Activated T-cell treated with anti-CD3 and anti-CD28 coated beads, Interleukin-2, amount 50 U/mL, for 72 hours (primary cell): ENCODE results near the gene RPL37A. TPM values are rescaled to one million over a fixed set of nuclear protein-coding genes. Genes with fewer than 3 reads are reported as not detected.

ENCODE experiments used
- ATAC-seq, 2 donors: fragments of 150-1000 bp; cut with Tn5 transposase; replicated peaks in 1 of 2; 2 replicates each; pipeline ENCODE4 v1.10.0; 2021; ENCODE audit warnings: moderate library complexity in 2 of 2, mild to moderate bottlenecking in 1 of 2
- DNase-seq, 2 donors: peaks; one replicate each; pipeline ENCODE4 v3.0.0; 2021 to 2022; ENCODE audit warnings: mixed read lengths in 1 of 2
- H3K27ac Mint-ChIP-seq: one replicate; pipeline ENCODE4 v1.8.0; 2022; ENCODE audit warnings: mild to moderate bottlenecking, moderate library complexity, mixed read lengths
- H3K27me3 Mint-ChIP-seq: one replicate; pipeline ENCODE4 v1.8.0; 2022; ENCODE audit warnings: low read depth, mixed read lengths
- H3K36me3 Mint-ChIP-seq, 2 donors: one replicate each; pipeline ENCODE4 v1.8.0; 2022; ENCODE audit warnings: mixed read lengths in 2 of 2, mild to moderate bottlenecking in 1 of 2; ENCODE audit not compliant: insufficient read depth in 2 of 2
- H3K4me1 Mint-ChIP-seq: one replicate; pipeline ENCODE4 v1.8.0; 2022; ENCODE audit warnings: low read depth, mixed read lengths
- H3K4me3 Mint-ChIP-seq, 2 donors: one replicate each; pipeline ENCODE4 v1.8.0; 2022; ENCODE audit warnings: mild to moderate bottlenecking in 2 of 2, mixed read lengths in 2 of 2, moderate library complexity in 2 of 2
- H3K9me3 Mint-ChIP-seq, 2 donors: one replicate each; pipeline ENCODE4 v1.8.0; 2022; ENCODE audit warnings: mixed read lengths in 2 of 2
- total RNA-seq, 2 donors: library from RNA; stranded (reverse); gene quantifications; one replicate each; pipeline ENCODE4 v1.2.3, GENCODE V29; 2022

RPL37A gene
- total RNA-seq, 2 donors from 2014 or later, result 3,626 to 3,861 TPM

- Mint-ChIP-seq H3K9me3 (no peaks in the 10 kb centered on the region), H3K36me3 (peaks cover 12 to 21% of the 10 kb centered on the region in 2 donors), H3K4me1 (peaks cover 39% of the 10 kb centered on the region)
Observed at GRCh38 chr2:216495656-216496055, 3.0 kb upstream of the RPL37A start.

GRCh38 chr2:216497382-216498069 lies 1.1 kb upstream of the RPL37A start:
- Mint-ChIP-seq H3K27me3 (no peaks in the 10 kb centered on the region), H3K4me3 (peak overlapping the region; percentile 87 to 94), H3K27ac (peak overlapping the region; percentile 91), H3K4me1 (peaks cover 54% of the 10 kb centered on the region), H3K9me3 (no peaks in the 10 kb centered on the region), H3K36me3 (peaks cover 12 to 35% of the 10 kb centered on the region in 2 donors)
- no peak for ATAC-seq
- DNase-seq, result no peak

More at GRCh38 chr2:216495656-216496055, 3.0 kb upstream of the RPL37A start:
- ATAC-seq (no peak), DNase-seq (no peak)
- H3K4me3 Mint-ChIP-seq, result no peak overlapping the region
- H3K27ac Mint-ChIP-seq, result no peak overlapping the region
- no peaks in the 10 kb centered on the region for H3K27me3 Mint-ChIP-seq

- ATAC-seq (no peak), DNase-seq (no peak)
- peaks cover 57% of the 10 kb centered on the region for H3K4me1 Mint-ChIP-seq
- peak overlapping the region; percentile 87 to 94 for H3K4me3 Mint-ChIP-seq
- peak overlapping the region; percentile 91 for H3K27ac Mint-ChIP-seq
- H3K27me3 Mint-ChIP-seq, result no peaks in the 10 kb centered on the region
- peaks cover 16 to 40% of the 10 kb centered on the region in 2 donors for H3K36me3 Mint-ChIP-seq
- H3K9me3 Mint-ChIP-seq, result no peaks in the 10 kb centered on the region
Observed at GRCh38 chr2:216498070-216498378, 620 bp upstream of the RPL37A start.

GRCh38 chr2:216499641-216500218 lies 1.1 kb downstream of the RPL37A start:
- H3K36me3 Mint-ChIP-seq, result peaks cover 25 to 52% of the 10 kb centered on the region in 2 donors

GRCh38 chr2:216500572-216500971 lies 1.9 kb downstream of the RPL37A start:
- ATAC-seq, result no peak
- H3K4me1 Mint-ChIP-seq, result peaks cover 62% of the 10 kb centered on the region
- peaks cover 28 to 58% of the 10 kb centered on the region in 2 donors for H3K36me3 Mint-ChIP-seq
- H3K4me3 Mint-ChIP-seq, result peak overlapping the region; percentile 87 to 94
- H3K9me3 Mint-ChIP-seq, result no peaks in the 10 kb centered on the region
- no peaks in the 10 kb centered on the region for H3K27me3 Mint-ChIP-seq
- DNase-seq, result no peak
- peak overlapping the region; percentile 91 for H3K27ac Mint-ChIP-seq

More at GRCh38 chr2:216499641-216500218, 1.1 kb downstream of the RPL37A start:
- Mint-ChIP-seq H3K27me3 (no peaks in the 10 kb centered on the region), H3K4me1 (peaks cover 60% of the 10 kb centered on the region), H3K9me3 (no peaks in the 10 kb centered on the region), H3K4me3 (peak overlapping the region; percentile 87 to 94), H3K27ac (peak overlapping the region; percentile 91)
- DNase-seq (no peak), ATAC-seq (no peak)

GRCh38 chr2:216501854-216502253 lies 3.2 kb downstream of the RPL37A start:
- peak overlapping the region; percentile 91 for H3K27ac Mint-ChIP-seq
- H3K27me3 Mint-ChIP-seq, result no peaks in the 10 kb centered on the region
- H3K36me3 Mint-ChIP-seq, result peaks cover 33 to 64% of the 10 kb centered on the region in 2 donors
- peak overlapping the region; percentile 87 to 94 for H3K4me3 Mint-ChIP-seq
- no peaks in the 10 kb centered on the region for H3K9me3 Mint-ChIP-seq
- ATAC-seq (no peak), DNase-seq (no peak)
- H3K4me1 Mint-ChIP-seq, result peaks cover 67% of the 10 kb centered on the region

GRCh38 chr2:216502381-216503158 lies 3.9 kb downstream of the RPL37A start:
- H3K4me3 Mint-ChIP-seq, result peak overlapping the region in 1 of 2 donors; percentile 19
- H3K4me1 Mint-ChIP-seq, result peaks cover 63% of the 10 kb centered on the region
- no peaks in the 10 kb centered on the region for H3K27me3 Mint-ChIP-seq
- peaks cover 33 to 64% of the 10 kb centered on the region in 2 donors for H3K36me3 Mint-ChIP-seq
- no peaks in the 10 kb centered on the region for H3K9me3 Mint-ChIP-seq
- no peak for DNase-seq
- no peak for ATAC-seq
- peak overlapping the region; percentile 61 for H3K27ac Mint-ChIP-seq

GRCh38 chr2:216503159-216503629 lies 4.5 kb downstream of the RPL37A start:
- Mint-ChIP-seq H3K27me3 (no peaks in the 10 kb centered on the region), H3K4me3 (no peak overlapping the region), H3K27ac (peak overlapping the region; percentile 52), H3K4me1 (peaks cover 57% of the 10 kb centered on the region), H3K9me3 (no peaks in the 10 kb centered on the region), H3K36me3 (peaks cover 33 to 64% of the 10 kb centered on the region in 2 donors)
- DNase-seq, result no peak
- no peak for ATAC-seq

- Mint-ChIP-seq H3K4me1 (peaks cover 57% of the 10 kb centered on the region), H3K27ac (peak overlapping the region; percentile 52), H3K4me3 (no peak overlapping the region), H3K9me3 (no peaks in the 10 kb centered on the region), H3K36me3 (peaks cover 33 to 63% of the 10 kb centered on the region in 2 donors), H3K27me3 (no peaks in the 10 kb centered on the region)
- ATAC-seq, result no peak
- no peak for DNase-seq
Observed at GRCh38 chr2:216503697-216504375, 5.2 kb downstream of the RPL37A start.

- no peak overlapping the region for H3K4me3 Mint-ChIP-seq
- H3K9me3 Mint-ChIP-seq, result no peaks in the 10 kb centered on the region
- H3K4me1 Mint-ChIP-seq, result peaks cover 56% of the 10 kb centered on the region
- peaks cover 29 to 60% of the 10 kb centered on the region in 2 donors for H3K36me3 Mint-ChIP-seq
- ATAC-seq, result no peak
- DNase-seq, result no peak
- peak overlapping the region; percentile 52 for H3K27ac Mint-ChIP-seq
- no peaks in the 10 kb centered on the region for H3K27me3 Mint-ChIP-seq
Observed at GRCh38 chr2:216504376-216504762, 5.7 kb downstream of the RPL37A start.

GRCh38 chr2:216505133-216506106 lies 6.8 kb downstream of the RPL37A start:
- peaks cover 45% of the 10 kb centered on the region for H3K4me1 Mint-ChIP-seq
- peak overlapping the region; percentile 22 for H3K27ac Mint-ChIP-seq
- H3K27me3 Mint-ChIP-seq, result no peaks in the 10 kb centered on the region
- H3K36me3 Mint-ChIP-seq, result peaks cover 21 to 50% of the 10 kb centered on the region in 2 donors
- no peak for DNase-seq
- H3K4me3 Mint-ChIP-seq, result no peak overlapping the region
- ATAC-seq, result no peak
- no peaks in the 10 kb centered on the region for H3K9me3 Mint-ChIP-seq
